Prostate gland (tissue), 2 donors: ENCODE results near the gene WDFY3. TPM values are rescaled to one million over a fixed set of nuclear protein-coding genes. Genes with fewer than 3 reads are reported as not detected.

Experiments used
- DNase-seq: peaks from one replicate; pipeline ENCODE4 v3.0.0-alpha.2; 2019; ENCODE audit warnings: low spot score
- H3K27ac ChIP-seq, 2 donors: fragments of 200-600 bp; sonication (generic); 2 replicates each; pipeline ENCODE4 v1.5.1; 2017 to 2019
- H3K27me3 ChIP-seq: fragments of 200-600 bp; sonication (generic); replicated peaks from 2 replicates; pipeline ENCODE4 v1.5.1; 2019; ENCODE audit not compliant: insufficient read depth
- H3K36me3 ChIP-seq, 2 donors: fragments of 200-600 bp; sonication (generic); 1 replicate in 1 of 2; 2 replicates in 1 of 2; pipeline versions ENCODE4 v1.5.1 to v1.8.1; 2017 to 2019
- H3K4me1 ChIP-seq: fragments of 200-600 bp; sonication (generic); replicated peaks from 2 replicates; pipeline ENCODE4 v1.5.1; 2019
- H3K4me3 ChIP-seq, 2 donors: fragments of 200-600 bp; sonication (generic); 2 replicates each; pipeline ENCODE4 v1.5.1; 2017 to 2019
- H3K9me3 ChIP-seq: fragments of 200-600 bp; sonication (generic); 2 replicates; pipeline ENCODE4 v1.5.1; 2017
- CTCF ChIP-seq, 4 experiments: fragments of 200-600 bp in 2 of 4; fragments of 450-650 bp in 2 of 4; sonication (generic) in 2 of 4; IDR thresholded peaks; 1 replicate in 3 of 4; 2 replicates in 1 of 4; pipeline ENCODE4 v1.5.1; 2016 to 2019; ENCODE audit warnings: antibody characterized with exemption in 4 of 4, mild to moderate bottlenecking in 2 of 4, moderate library complexity in 2 of 4
- POLR2A ChIP-seq: fragments of 450-650 bp; IDR thresholded peaks from one replicate; pipeline ENCODE4 v1.6.1; 2016; ENCODE audit warnings: antibody characterized with exemption, mild to moderate bottlenecking
- POLR2AphosphoS5 ChIP-seq: sonication (generic); formaldehyde crosslinking; IDR thresholded peaks from one replicate; pipeline ENCODE4 v1.6.1; 2017; ENCODE audit warnings: antibody characterized with exemption
- WGBS: methylation state at CpG from one replicate; pipeline ENCODE4 v1.1.5; 2018; 5-methylcytosine and 5-hydroxymethylcytosine counted together
- intact Hi-C: fragments of 100-400 bp; cut with DNase I; formaldehyde crosslinking; loops from one replicate; pipeline ENCODE4 v1.14.2; 2022
- total RNA-seq, 2 donors: library from RNA; depleted of rRNA; stranded (reverse); fragments of >200 nt; gene quantifications; one replicate each; pipeline ENCODE4 v1.1.0, GENCODE V29; 2016

Gene WDFY3
- total RNA-seq, 2 donors from 2014 or later: 48.1 to 110 TPM

- intact Hi-C loops: no loop called here
- peaks cover 0 to 3% of the 10 kb centered on the region in 2 donors for H3K36me3 ChIP-seq
Observed at GRCh38 chr4:84778041-84778440, 188.4 kb downstream of the WDFY3 start.

GRCh38 chr4:84767168-84767567 lies 199.3 kb downstream of the WDFY3 start:
- 84% methylated on average over 3 of the region's 3 CpGs for WGBS
- Histone ChIP-seq H3K4me1 (no peaks in the 10 kb centered on the region), H3K27ac (no peak overlapping the region), H3K36me3 (no peaks in the 10 kb centered on the region), H3K4me3 (no peak overlapping the region), H3K27me3 (no peaks in the 10 kb centered on the region), H3K9me3 (no peaks in the 10 kb centered on the region)
- DNase-seq: no peak
- intact Hi-C loops: no loop called here
- TF ChIP-seq POLR2AphosphoS5 (no peak), POLR2A (no peak), CTCF (IDR thresholded peaks at IDR 0.05) (no peak)

More at GRCh38 chr4:84778041-84778440, 188.4 kb downstream of the WDFY3 start:
- Histone ChIP-seq H3K27ac (no peak overlapping the region), H3K4me1 (no peaks in the 10 kb centered on the region), H3K27me3 (no peaks in the 10 kb centered on the region), H3K9me3 (no peaks in the 10 kb centered on the region), H3K4me3 (no peak overlapping the region)
- DNase-seq: no peak
- no peak for TF ChIP-seq CTCF (IDR thresholded peaks at IDR 0.05)
- no peak for TF ChIP-seq POLR2AphosphoS5
- no peak for TF ChIP-seq POLR2A

- 50% methylated on average over 7 of the region's 7 CpGs for WGBS
- TF ChIP-seq POLR2A: no peak
- TF ChIP-seq POLR2AphosphoS5: no peak
- no peak for TF ChIP-seq CTCF (IDR thresholded peaks at IDR 0.05)
- H3K4me3 ChIP-seq: no peak overlapping the region
- H3K36me3 ChIP-seq: no peaks in the 10 kb centered on the region
- H3K27me3 ChIP-seq: no peaks in the 10 kb centered on the region
- H3K27ac ChIP-seq: no peak overlapping the region
- H3K4me1 ChIP-seq: no peaks in the 10 kb centered on the region
- DNase-seq: no peak
- no peaks in the 10 kb centered on the region for H3K9me3 ChIP-seq
- intact Hi-C loops: no loop called here
Observed at GRCh38 chr4:84753321-84753972, 213.0 kb downstream of the WDFY3 start.

GRCh38 chr4:84751707-84752106 lies 214.8 kb downstream of the WDFY3 start:
- Histone ChIP-seq H3K4me3 (no peak overlapping the region), H3K4me1 (no peaks in the 10 kb centered on the region), H3K9me3 (no peaks in the 10 kb centered on the region), H3K27me3 (no peaks in the 10 kb centered on the region), H3K27ac (no peak overlapping the region), H3K36me3 (no peaks in the 10 kb centered on the region)
- intact Hi-C loops: loop anchor here (2.0 kb wide), 1 partner anchor 221 kb away; no protein-coding TSS in a partner anchor
- WGBS: 76% methylated on average over 4 of the region's 4 CpGs
- no peak for DNase-seq
- no peak for TF ChIP-seq POLR2AphosphoS5
- no peak for TF ChIP-seq CTCF (IDR thresholded peaks at IDR 0.05)
- TF ChIP-seq POLR2A: no peak

GRCh38 chr4:84750960-84751283 lies 215.6 kb downstream of the WDFY3 start:
- intact Hi-C loops: loop anchor here (2.0 kb wide), 1 partner anchor 222 kb away; no protein-coding TSS in a partner anchor
- 88% methylated on average over 3 of the region's 3 CpGs for whole genome bisulfite sequencing

More at GRCh38 chr4:84750960-84751283, 215.6 kb downstream of the WDFY3 start:
- Histone ChIP-seq H3K9me3 (no peaks in the 10 kb centered on the region), H3K27ac (no peak overlapping the region), H3K4me1 (no peaks in the 10 kb centered on the region), H3K27me3 (no peaks in the 10 kb centered on the region), H3K36me3 (no peaks in the 10 kb centered on the region), H3K4me3 (no peak overlapping the region)
- TF ChIP-seq POLR2A: no peak
- no peak for TF ChIP-seq POLR2AphosphoS5
- TF ChIP-seq CTCF (IDR thresholded peaks at IDR 0.05): no peak
- no peak for DNase-seq
